GM18502 (cell line): Measurements from ENCODE around the gene SPATS2L.

ENCODE experiments used
- ATAC-seq: cut with Tn5 transposase; IDR thresholded peaks from one replicate; pipeline ENCODE4 v1.9.1; 2021; ENCODE audit warnings: mild to moderate bottlenecking; ENCODE audit not compliant: unreplicated experiment, poor library complexity

SPATS2L gene, protein sequence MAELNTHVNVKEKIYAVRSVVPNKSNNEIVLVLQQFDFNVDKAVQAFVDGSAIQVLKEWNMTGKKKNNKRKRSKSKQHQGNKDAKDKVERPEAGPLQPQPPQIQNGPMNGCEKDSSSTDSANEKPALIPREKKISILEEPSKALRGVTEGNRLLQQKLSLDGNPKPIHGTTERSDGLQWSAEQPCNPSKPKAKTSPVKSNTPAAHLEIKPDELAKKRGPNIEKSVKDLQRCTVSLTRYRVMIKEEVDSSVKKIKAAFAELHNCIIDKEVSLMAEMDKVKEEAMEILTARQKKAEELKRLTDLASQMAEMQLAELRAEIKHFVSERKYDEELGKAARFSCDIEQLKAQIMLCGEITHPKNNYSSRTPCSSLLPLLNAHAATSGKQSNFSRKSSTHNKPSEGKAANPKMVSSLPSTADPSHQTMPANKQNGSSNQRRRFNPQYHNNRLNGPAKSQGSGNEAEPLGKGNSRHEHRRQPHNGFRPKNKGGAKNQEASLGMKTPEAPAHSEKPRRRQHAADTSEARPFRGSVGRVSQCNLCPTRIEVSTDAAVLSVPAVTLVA

DNA sequence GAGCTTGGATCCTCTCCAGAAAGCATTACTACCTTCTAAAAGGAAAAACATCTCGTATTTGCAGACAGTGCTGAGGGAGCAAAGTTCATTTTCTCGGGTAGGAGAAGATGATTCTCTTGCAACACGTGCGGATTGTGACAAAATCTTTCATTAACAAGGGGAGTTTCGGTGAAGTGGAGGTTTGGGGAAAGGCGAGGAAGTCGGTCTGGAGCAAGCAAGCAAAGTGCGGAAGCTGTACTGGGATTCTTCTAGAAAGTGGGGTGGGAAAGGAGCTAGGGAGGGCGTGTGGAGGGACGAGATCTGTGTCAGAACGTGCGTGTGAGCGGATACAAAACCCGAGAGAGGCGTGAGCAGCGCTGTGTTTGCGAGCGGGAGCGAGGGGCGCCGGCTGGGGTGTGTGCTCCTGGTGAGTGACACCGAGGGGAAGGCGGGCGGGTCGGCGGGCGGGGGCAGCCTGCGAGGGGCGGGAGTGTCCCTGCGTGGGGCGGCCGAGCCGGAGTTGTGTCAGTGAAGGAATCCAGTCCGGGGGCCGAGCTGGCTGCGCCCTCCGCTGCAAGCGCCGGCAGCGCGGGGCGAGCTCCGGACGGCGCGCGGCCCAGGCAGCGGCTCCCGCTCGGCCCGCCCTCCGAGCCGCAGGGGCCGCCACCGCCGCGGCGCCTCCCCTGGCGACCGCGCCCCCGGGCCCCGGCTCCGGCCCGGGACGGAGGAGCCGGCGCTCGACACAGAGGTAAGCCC, at the start of gene SPATS2L:
Gene SPATS2L, plus strand, starts transcription at position 498 of the 735 bp plus-strand sequence. CDS start 82,552 bp downstream, outside the sequence.
- peak; percentile 64 for ATAC-seq

DNA sequence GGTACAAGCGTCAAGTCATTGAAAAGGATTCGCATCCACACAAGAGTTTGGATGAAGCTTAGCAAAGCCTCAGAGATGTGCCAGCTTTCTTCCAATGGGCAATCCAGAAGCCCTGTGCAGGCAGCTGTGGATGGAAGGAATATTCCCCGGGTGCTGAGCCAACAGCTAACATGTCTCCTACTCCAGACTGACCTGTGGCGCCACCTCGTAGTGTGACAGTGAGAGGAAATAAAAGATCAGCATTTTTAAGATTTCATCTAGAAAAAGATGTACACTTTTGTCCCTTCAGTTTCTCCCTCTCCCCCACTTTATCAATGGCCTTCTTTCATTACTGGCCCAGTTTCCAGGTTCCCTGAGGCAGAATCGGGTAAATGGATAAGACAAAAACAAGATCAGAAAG, 48.9 kb upstream of the SPATS2L start:
- ATAC-seq: no peak

DNA sequence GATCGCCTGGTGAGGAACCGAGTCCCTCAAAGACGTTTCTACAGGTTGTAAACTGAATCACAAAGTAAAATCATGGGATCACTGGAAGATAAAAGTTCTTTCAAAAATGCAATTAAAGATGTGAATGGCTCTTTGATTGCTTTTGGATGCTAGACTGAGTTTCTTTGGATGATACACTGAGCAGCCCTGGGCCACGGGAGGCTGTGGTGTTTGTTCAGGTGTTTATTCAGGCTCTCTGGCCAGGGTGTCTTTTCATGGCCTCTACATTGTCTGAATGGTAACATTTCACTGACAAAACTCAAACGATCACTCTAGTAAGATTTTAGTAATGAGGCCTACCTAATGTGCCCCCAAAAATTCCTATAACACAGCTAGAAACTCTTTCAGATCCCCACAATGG, 48.4 kb upstream of the SPATS2L start:
- ATAC-seq: no peak

DNA sequence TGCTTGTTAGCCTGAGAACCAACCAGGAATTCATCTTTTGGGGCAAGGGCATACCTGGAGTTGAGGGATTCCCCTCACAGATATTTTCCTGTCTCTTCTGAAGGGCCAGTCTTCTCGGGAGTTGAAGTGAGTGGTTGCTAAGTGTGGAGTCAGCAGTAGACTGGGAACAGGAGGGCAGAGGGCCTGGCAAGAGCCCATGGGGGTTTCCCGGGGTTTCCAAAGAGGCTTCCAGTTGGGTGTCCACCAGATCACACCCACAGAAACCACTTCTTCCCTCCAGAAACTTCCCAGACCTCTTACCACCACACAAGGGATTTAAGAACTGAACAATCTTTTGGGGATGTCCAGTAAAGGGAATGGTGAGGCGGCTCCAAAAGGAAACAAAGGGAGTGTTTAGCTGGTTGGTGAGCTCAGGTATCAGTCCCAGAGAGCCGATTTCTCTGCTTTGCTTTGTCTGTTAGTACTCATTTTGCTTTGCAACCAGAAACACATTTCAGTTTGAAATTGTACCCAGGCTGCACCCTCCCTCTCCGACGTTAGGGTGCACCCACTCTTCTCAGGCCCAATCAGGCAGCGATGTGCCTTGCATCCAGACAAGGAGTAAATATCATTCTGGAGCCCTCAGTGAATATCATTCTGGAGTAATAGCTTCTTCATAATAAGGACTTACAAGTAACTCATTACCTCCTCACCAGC, 47.5 kb upstream of the SPATS2L start:
- no peak for ATAC-seq

DNA sequence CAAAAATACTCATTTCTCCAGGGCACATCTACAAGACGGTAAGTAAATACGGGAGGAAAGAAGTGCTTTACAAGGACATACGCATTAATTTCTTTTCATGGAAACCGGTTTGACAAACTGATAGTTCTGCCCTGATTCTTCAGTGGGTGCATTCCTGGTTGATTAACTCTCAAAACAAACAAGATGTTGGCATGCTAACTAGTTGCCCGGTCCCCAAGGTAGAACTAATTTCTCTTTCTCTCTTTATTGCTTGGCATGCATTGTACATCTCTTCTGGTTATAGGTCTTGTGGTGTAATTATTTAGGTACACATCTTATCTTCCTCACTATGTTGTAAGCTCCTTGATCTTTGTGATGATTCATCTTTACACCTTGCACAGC, 46.9 kb upstream of the SPATS2L start:
- no peak for ATAC-seq

DNA sequence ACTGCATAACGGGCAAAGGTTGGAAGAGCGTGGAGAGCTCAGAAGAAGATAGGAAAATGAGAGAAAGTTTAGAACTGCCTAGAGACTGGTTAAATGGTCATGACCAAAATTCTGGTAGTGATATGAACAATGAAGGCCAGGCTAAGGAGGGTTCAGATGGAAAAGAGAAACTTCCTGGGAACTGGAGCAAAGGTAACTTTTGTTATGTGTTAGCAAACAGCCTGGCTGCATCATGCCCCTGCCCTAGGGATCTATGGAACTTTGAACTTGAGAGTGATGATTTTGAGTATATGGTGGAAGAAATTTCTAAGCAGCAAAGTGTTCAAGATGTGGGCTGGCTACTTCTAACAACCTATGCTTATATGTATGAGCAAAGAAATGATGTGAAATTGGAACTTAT, 44.4 kb upstream of the SPATS2L start:
- no peak for ATAC-seq

DNA sequence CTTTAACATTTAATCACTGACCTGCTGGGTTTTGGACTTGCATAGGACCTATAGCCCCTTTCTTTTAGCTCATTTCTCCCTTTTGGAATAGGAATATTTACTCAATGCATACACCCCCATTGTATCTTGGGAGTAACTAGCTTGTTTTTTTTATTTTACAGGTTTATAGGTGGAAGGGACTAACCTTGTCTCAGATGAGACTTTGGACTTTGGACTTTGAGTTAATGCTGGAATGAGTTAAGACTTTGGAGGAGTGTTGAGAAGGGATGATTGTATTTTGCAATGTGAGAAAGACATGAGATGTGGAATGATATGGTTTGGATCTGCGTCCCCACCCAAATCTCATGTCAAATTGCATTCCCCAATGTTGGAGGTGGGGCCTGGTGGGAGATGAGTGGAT, 43.2 kb upstream of the SPATS2L start:
- ATAC-seq: no peak

DNA sequence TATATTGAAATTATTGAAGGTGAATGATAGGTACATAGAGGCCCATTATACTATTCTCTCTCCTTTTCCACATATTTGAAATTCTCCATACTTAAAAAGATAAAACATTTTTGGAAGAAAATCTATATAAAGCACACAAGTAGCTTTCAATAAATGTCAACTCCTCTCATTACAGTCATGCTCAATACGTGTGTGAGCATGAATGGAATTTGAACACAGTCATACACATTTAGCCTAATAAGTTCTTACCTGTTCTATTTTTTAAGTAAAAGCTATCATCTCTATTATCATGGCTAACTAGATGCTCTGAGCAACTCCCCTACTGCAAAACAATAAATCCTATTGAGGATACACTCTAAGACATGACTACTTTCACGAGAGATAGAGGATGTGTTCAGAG, 41.9 kb upstream of the SPATS2L start:
- ATAC-seq: no peak

DNA sequence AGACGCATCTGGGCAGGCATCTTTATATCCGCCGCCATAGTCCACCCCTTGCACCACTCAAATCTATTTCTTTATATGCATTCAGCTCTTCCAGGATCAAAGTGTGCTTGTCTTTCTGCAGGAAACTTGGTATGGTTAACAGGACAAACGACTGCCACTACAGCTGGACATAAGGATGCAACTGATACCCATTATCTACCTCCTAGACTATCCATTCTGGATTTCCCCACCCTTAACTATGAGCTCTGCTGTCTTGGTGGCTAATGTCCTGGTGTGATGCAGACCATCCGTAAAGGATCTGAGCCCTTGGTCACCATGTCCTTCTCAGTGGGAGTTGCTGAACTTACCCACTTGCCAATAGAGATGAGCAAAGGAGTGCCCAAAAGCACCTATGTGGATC, 40.1 kb upstream of the SPATS2L start:
- no peak for ATAC-seq

DNA sequence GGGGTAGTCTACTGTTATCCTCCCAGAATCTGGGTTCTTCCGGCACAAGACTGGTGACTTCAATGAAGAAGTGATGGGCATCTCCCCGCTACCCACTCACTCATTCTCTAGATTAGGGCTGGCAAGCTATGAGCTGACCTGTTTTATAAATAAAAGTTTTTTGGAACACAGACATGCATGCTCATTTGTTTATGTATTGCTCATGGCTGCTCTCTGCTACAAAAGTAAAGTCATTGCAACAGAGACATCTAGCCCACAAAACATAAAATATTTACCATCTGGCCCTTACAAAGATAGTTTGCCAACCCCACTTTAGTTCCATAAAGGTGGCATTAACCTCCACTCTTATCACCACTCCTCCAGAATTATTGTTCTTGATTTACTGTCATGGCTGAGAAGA, 39.1 kb upstream of the SPATS2L start:
- ATAC-seq: no peak

DNA sequence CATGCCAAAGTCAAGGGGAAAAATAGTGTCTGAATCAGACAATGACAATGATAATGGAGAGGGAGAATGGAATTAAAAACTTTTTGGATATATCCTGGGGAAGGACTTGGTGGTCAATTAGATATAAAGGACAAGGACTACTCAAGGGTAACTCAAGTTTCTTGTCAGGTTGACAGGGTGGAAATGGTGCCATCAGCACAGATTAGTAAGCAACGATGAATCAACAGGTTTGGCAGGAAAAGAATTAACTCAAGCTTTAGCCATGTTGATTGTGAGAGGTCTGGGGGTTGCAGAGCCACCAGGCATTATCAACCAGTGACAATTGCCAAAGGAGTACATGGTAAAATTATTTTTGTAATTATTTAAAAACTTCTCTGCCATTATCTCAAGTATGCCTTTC, 35.8 kb upstream of the SPATS2L start:
- no peak for ATAC-seq

DNA sequence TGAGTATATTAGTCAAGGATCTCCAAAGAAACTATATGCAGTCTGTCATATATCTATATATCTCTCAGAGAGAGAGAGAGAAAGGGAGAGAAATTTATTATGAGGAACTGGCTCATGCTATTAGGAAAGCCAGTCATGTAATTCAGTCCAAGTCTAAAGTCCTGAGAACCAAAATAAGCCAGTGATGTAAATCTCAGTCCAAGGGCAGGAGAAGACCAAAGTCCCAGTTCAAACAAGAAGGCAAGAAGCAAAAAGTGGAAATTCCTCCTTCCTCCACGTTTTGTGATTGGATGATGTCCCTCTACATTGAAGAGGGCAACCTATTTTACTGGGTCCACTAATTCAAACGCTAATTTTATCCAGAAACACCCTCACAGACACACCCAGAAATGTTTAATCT, 34.2 kb upstream of the SPATS2L start:
- ATAC-seq: no peak

DNA sequence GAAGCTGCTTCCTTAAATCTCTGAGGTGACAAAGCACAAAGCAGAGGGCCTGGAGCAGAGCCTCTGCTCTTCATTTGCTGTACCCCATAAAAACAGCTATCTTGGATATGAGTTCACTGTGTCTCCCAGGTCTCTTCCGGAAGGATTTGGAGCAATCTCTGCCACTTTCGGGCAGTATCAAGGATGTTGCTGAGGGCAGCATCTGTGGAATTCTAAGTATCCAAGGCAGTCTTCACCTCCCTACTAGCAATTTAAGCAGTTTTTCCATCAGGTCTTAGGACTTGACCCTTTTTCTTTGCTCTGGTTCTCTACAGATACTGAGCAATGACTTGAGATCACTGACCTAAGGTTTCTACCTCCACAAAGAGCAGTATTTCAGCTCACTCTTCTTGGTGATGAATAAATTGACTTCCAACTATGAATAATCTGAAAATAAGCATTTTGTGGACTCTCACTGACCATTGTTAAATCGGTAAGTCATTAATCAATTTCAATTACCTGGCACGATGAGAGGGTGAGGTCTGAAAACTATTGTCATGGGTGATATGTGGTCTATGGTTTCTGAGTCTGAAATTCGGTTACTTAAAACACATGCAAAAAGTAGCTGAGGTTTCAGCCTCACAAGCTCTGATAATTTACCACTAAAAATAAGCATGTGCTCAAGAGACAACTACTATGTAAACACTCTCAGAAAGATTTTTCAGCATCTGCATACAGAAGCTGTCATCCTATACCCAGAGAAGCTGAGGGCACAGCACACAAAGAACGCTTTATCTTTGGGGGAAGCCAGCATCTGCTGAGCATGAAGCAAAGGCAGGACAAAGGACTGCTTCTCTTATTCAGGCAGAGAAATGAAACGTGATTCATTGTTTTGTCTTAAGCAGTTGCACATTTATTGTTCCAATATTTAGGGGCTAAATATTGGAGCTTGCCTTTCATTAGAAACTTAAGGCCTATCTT, 32.1 kb upstream of the SPATS2L start:
- no peak for ATAC-seq

DNA sequence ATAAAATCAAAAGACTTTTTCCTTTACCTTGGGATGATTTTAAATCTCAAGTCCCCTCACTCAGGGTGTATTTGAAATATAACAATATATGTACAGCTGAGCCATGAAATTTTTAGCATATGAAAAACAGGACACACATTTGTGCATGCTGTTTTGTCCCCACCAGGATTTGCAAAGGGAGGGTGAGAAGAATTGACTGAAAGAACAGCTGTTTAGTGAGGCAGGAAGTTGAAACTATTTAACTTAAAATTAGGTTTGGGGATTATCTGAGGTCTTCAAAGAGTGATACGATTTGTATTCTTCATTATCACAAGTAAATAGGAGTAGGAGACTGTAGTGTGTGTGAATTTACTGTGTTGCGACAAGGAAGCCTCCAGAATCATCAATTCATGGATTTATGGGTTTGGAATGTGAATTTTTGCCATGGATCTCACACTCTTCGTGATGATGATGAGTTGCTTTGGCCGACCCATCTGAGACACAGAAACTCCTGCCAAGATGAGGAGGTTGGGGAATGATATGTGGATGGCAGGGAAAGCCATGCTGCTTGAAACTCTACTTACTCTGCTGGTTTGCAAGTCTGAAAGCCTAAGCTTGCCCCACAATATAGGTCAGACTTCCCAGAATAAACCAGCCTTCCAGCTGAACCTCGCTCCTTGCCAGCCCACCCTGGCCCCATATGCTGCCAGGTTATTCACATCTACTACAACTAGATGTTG, 31.0 kb upstream of the SPATS2L start:
- no peak for ATAC-seq

DNA sequence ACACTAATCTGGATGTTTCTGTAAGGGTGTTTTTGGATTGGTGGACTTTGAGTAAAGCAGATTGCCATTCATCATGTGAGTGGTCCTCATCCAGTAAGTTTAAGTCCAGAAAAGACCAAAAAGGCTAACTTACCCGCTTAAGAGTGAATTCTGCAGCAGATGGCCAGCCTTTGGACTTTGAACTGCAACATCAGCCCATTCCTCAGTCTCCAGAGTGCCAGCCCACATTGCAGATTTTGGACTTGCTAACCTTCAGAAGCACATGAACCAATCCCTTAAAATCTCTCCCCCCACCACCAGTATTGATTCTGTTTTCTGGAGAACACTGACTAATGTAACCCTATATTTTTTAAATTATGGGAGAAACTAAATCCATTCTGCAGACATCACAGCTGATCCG, 30.0 kb upstream of the SPATS2L start:
- ATAC-seq: no peak

DNA sequence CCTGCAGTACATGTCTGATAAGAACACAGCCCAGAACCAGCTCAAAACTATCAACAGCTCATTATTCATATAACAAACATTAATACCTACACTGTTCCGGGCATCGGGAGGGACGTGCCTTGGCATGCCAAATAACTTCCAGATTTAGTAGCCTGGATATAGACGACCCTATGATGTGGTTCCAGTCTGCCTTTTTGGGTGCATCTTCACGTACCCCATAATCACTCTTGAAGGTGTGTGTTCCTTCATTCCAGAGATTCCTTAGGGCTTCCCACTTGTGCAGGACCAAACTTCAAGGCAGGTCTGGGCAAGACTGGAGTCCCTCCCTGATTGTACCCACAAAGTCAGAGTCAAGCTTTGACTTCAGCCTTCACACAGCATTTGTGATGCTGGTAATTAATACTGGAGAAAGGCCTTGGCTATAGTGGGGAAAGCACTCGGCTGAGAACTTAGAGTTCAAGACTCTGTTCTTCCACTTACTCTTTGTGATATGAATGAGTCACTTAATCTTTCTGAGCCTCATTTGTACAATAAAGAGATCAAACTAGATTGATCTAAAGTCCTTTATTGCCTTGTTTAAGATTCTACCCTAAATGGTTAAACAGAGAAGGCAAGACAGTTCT, 27.7 kb upstream of the SPATS2L start:
- no peak for ATAC-seq

DNA sequence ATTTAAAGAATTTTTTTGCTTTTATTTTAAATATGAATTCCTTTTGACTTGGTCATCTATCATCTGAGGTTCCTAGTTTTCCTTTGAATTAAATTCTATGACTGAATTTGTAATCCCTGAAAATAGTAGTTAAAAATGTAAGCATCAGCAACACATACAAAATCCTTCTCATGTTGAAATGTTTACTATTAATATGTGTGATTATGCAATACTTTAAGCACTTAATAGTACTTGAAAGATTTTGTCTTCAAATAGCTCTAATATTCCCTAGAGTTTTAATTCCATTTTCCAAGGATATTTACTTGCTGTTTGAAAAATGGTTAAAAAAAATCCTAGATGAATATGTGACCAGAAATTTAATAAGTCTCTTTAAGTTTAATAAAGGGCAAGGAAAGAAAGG, 26.6 kb upstream of the SPATS2L start:
- ATAC-seq: no peak

DNA sequence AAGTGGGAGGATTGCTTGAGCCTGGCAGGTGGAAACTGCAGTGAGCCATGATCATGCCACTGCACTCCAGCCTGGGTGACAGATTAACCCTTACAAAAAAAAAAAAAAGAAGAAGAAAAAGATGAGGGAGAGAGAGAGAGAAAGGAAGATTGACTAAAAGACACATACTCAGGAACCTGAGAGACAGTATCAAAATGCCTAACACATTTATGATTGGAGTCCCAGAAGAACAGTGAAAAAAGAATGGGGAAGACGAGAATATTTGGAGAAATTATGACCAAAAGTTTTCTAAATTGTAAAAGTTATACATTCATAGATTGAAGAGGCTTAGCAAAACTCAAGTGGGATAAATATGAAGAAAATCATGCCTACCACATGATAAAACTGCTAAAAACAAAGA, 19.9 kb upstream of the SPATS2L start:
- no peak for ATAC-seq
